GM12878 (cell line): Measurements from ENCODE around the gene FEV. TPM values are rescaled to one million over a fixed set of nuclear protein-coding genes. Genes with fewer than 3 reads are reported as not detected.

ENCODE experiments used
- ATAC-seq: fragments of 200-7000 bp; cut with Tn5 transposase; 3 replicates; pipeline ENCODE4 v1.9.1; 2020; ENCODE audit warnings: mild to moderate bottlenecking, moderate library complexity
- BruUV-seq: library from RNA; stranded (reverse); fragments of 400-500 nt; replicated peaks from 2 replicates; lab custom pipeline; 2021; lab: Mats Ljungman, UMichigan
- CTCF ChIA-PET: fragments of 300-600 bp; sonication (Branson Sonifier 250); formaldehyde crosslinking; extraction: SDS; loops from one replicate; lab custom pipeline; 2021; ENCODE audit warnings: inconsistent platforms; lab: Yijun Ruan, JAX
- POLR2A ChIA-PET: fragments of 350-600 bp; formaldehyde crosslinking; extraction: SDS; loops from one replicate; lab custom pipeline; 2021; ENCODE audit warnings: inconsistent platforms; lab: Charles Lee
- RAD21 ChIA-PET: fragments of 300-600 bp; sonication (Branson Sonifier 250); formaldehyde crosslinking; loops from one replicate; lab custom pipeline; 2023; ENCODE audit warnings: antibody characterized with exemption; ENCODE audit not compliant: unreplicated experiment; lab: Charles Lee
- SMC1A ChIA-PET: fragments of 300-600 bp; sonication (Branson Sonifier 250); formaldehyde crosslinking; loops from one replicate; lab custom pipeline; 2023; ENCODE audit not compliant: unreplicated experiment, uncharacterized antibody; lab: Charles Lee
- DNase-seq: peaks from one replicate; pipeline ENCODE4 v3.0.0-alpha.2; 2011; ENCODE audit warnings: low read depth, low spot score
- FAIRE-seq: peaks from 3 replicates; lab custom pipeline; 2011; peaks lifted over from hg19 to GRCh38; lab: Jason Lieb, UNC
- H2AFZ ChIP-seq: 2 replicates; pipeline ENCODE4 v1.6.0; 2011; ENCODE audit warnings: low read depth, low read length, control low read depth; ENCODE audit not compliant: control insufficient read depth
- H3K27ac ChIP-seq: 2 replicates; pipeline ENCODE4 v1.5.1; 2011; ENCODE audit warnings: control low read depth; ENCODE audit not compliant: control insufficient read depth, insufficient read depth
- H3K27me3 ChIP-seq, 2 experiments: replicated peaks in 1 of 2; 2 replicates each; pipeline versions ENCODE4 v1.6.0 to v1.6.1; 2011; ENCODE audit warnings: low read length in 1 of 2; ENCODE audit not compliant: control insufficient read depth in 2 of 2, insufficient read depth in 2 of 2
- H3K36me3 ChIP-seq, 2 experiments: 2 replicates each; pipeline ENCODE4 v1.5.1; 2011; ENCODE audit warnings: low read length in 1 of 2; ENCODE audit not compliant: control insufficient read depth in 2 of 2, insufficient read depth in 2 of 2
- H3K4me1 ChIP-seq: 2 replicates; pipeline ENCODE4 v1.6.1; 2011; ENCODE audit warnings: mild to moderate bottlenecking, low read length, moderate library complexity, mixed read lengths; ENCODE audit not compliant: control insufficient read depth, insufficient read depth
- H3K4me2 ChIP-seq: 2 replicates; pipeline ENCODE4 v1.6.0; 2011; ENCODE audit warnings: control low read depth; ENCODE audit not compliant: control insufficient read depth, insufficient read depth
- H3K4me3 ChIP-seq: fragments of 200-600 bp; sonication (generic); 2 replicates; pipeline ENCODE4 v1.5.1; 2016
- H3K79me2 ChIP-seq: 2 replicates; pipeline ENCODE4 v1.6.0; 2011; ENCODE audit warnings: low read length; ENCODE audit not compliant: control insufficient read depth, insufficient read depth
- H3K9ac ChIP-seq: 2 replicates; pipeline ENCODE4 v1.8.0; 2011; ENCODE audit warnings: low read length, control low read depth, mixed read lengths; ENCODE audit not compliant: control insufficient read depth, insufficient read depth
- H3K9me3 ChIP-seq: replicated peaks from 3 replicates; pipeline ENCODE4 v1.5.1; 2011; ENCODE audit warnings: mild to moderate bottlenecking, low read length; ENCODE audit not compliant: control insufficient read depth, insufficient read depth
- H4K20me1 ChIP-seq: 2 replicates; pipeline ENCODE4 v1.6.0; 2011; ENCODE audit not compliant: control insufficient read depth, insufficient read depth
- ESRRA ChIP-seq: IDR thresholded peaks from 2 replicates; pipeline ENCODE4 v1.6.1; 2012; ENCODE audit warnings: mild to moderate bottlenecking, low read length, improper control_type of control experiment
- IRF4 ChIP-seq: IDR thresholded peaks from 2 replicates; pipeline ENCODE4 v1.6.1; 2011; ENCODE audit warnings: low read depth, low read length
- MTA2 ChIP-seq: fragments of 450-650 bp; IDR thresholded peaks from 2 replicates; pipeline ENCODE4 v1.6.1; 2016; ENCODE audit warnings: low read depth, mild to moderate bottlenecking, moderate library complexity
- SPI1 ChIP-seq: IDR thresholded peaks from 2 replicates; pipeline ENCODE4 v1.6.1; 2011; ENCODE audit warnings: low read depth, mild to moderate bottlenecking, low read length, moderate library complexity, borderline replicate concordance; ENCODE audit not compliant: insufficient read depth
- STAT3 ChIP-seq: IDR thresholded peaks from 2 replicates; pipeline ENCODE4 v1.6.1; 2011; ENCODE audit warnings: low read depth, low read length, improper control_type of control experiment
- TCF7 ChIP-seq: IDR thresholded peaks from 2 replicates; pipeline ENCODE4 v1.6.1; 2014; ENCODE audit warnings: antibody characterized with exemption, borderline replicate concordance
- ZBED1 ChIP-seq: IDR thresholded peaks from 2 replicates; pipeline ENCODE4 v1.6.1; 2016; ENCODE audit warnings: borderline replicate concordance
- WGBS: methylation state at CpG from one replicate; pipeline ENCODE4 v1.1.6; 2016; ENCODE audit warnings: low lambda C conversion rate; ENCODE audit not compliant: insufficient replicate concordance, insufficient coverage; ENCODE audit errors: missing lambda C conversion rate; 5-methylcytosine and 5-hydroxymethylcytosine counted together
- in situ Hi-C: fragments of 300-500 bp; cut with MboI; formaldehyde crosslinking; loops from 9 replicates; pipeline ENCODE4 v1.14.3; 2018; ENCODE audit warnings: mixed read lengths
- intact Hi-C: fragments of 100-400 bp; cut with micrococcal nuclease; formaldehyde crosslinking; loops from one replicate; pipeline ENCODE4 v1.14.2; 2022; ENCODE audit not compliant: unreplicated experiment
- polyA plus RNA-seq, 11 experiments: library from polyadenylated mRNA; depleted of rRNA in 4 of 11; unstranded in 6 of 11; stranded (reverse) in 5 of 11; fragments of >200 nt; fragmentation: Nextera tagmentation in 4 of 11; fragmentation: Illumina TruSeq in 1 of 11; extraction: Ambion mirVana in 4 of 11; extraction: Trizol in 1 of 11; gene quantifications; 1 replicate in 1 of 11; 2 replicates in 10 of 11; pipeline versions ENCODE4 v1.2.1 to v1.2.3, GENCODE V29; 2011 to 2016; ENCODE audit warnings: inconsistent platforms in 2 of 11, missing spikeins in 2 of 11, low read depth in 1 of 11
- total RNA-seq, 4 experiments: library from RNA; depleted of rRNA in 3 of 4; stranded (reverse); fragments of >200 nt in 3 of 4; fragmentation: Illumina TruSeq in 1 of 4; extraction: Trizol in 1 of 4; gene quantifications; 2 replicates each; pipeline versions ENCODE4 v1.2.1 to v1.2.3, GENCODE V29; 2013 to 2021
- TF ChIP-seq, protein P1 (sequence below): IDR thresholded peaks from 2 replicates; pipeline ENCODE4 v1.6.1; 2011; ENCODE audit warnings: low read depth, mild to moderate bottlenecking, low read length, moderate library complexity, borderline replicate concordance; ENCODE audit errors: extremely low read depth
- TF ChIP-seq, protein P2 (sequence below): fragments of 450-650 bp; IDR thresholded peaks from 2 replicates; pipeline ENCODE4 v1.6.1; 2017; ENCODE audit warnings: mild to moderate bottlenecking
- TF ChIP-seq, protein P3 (sequence below): fragments of 450-650 bp; IDR thresholded peaks from 2 replicates; pipeline ENCODE4 v1.6.1; 2017; ENCODE audit warnings: borderline replicate concordance
- TF ChIP-seq, protein P4 (sequence below): IDR thresholded peaks from 2 replicates; pipeline ENCODE4 v1.6.1; 2012; ENCODE audit warnings: low read length, inconsistent platforms

Gene FEV
- total and polyA plus RNA-seq, 10 of the 15 experiments (the other 5 are each of a cell fraction or from before 2014, with no cell fraction given): not detected

DNA sequence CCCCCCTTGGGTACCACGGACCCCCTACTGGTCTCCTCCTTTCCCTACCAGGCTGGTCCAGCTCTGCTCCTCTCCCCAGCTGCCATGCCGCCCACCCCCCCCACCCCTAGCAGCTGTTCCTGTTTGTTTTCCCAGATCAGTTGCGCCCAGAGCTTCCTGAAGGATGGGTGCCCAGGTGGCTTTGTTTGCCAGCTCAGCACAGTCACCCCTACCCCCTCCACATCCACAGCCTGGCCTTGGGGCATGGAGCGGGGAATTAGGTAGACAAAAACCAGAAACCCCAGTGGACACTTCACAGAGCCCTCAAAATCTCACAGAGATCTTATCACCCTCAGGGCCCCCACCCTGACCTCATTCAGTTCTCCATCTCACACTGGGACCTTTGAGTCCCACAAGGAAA, 12.0 kb upstream of the FEV start:
- BruUV-seq: no TSS peak
- no peak for FAIRE-seq
- ChIA-PET SMC1A (no interaction called here), CTCF (interaction anchor here (0.7 to 3.3 kb wide), 6 partner anchors 14 to 302 kb away, joined by 3 to 13 read pairs (median 4); no protein-coding TSS in a partner anchor), POLR2A (no interaction called here), RAD21 (interaction anchor here (1.1 to 1.6 kb wide), 6 partner anchors 33 to 154 kb away, joined by 3 to 5 read pairs (median 3); no protein-coding TSS in a partner anchor)
- Histone ChIP-seq H3K9me3 (no peaks in the 10 kb centered on the region), H4K20me1 (no peaks in the 10 kb centered on the region), H3K4me3 (no peak overlapping the region), H3K4me2 (no peak overlapping the region), H3K27me3 (peaks cover 20 to 29% of the 10 kb centered on the region in 2 experiments), H3K36me3 (no peaks in the 10 kb centered on the region), H3K27ac (no peak overlapping the region), H2AFZ (no peak overlapping the region), H3K4me1 (no peaks in the 10 kb centered on the region), H3K79me2 (no peaks in the 10 kb centered on the region), H3K9ac (no peak overlapping the region)
- intact Hi-C loops (no loop called here), in situ Hi-C loops (no loop called here)
- WGBS: 19% methylated on average over 4 of the region's 4 CpGs
- no peak for ATAC-seq
- TF ChIP-seq ZBED1: no peak
- TF ChIP-seq MTA2: no peak
- TF ChIP-seq IRF4: no peak
- TF ChIP-seq, protein P1, sequence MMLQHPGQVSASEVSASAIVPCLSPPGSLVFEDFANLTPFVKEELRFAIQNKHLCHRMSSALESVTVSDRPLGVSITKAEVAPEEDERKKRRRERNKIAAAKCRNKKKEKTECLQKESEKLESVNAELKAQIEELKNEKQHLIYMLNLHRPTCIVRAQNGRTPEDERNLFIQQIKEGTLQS: no peak
- TF ChIP-seq SPI1: no peak
- TF ChIP-seq, protein P2, sequence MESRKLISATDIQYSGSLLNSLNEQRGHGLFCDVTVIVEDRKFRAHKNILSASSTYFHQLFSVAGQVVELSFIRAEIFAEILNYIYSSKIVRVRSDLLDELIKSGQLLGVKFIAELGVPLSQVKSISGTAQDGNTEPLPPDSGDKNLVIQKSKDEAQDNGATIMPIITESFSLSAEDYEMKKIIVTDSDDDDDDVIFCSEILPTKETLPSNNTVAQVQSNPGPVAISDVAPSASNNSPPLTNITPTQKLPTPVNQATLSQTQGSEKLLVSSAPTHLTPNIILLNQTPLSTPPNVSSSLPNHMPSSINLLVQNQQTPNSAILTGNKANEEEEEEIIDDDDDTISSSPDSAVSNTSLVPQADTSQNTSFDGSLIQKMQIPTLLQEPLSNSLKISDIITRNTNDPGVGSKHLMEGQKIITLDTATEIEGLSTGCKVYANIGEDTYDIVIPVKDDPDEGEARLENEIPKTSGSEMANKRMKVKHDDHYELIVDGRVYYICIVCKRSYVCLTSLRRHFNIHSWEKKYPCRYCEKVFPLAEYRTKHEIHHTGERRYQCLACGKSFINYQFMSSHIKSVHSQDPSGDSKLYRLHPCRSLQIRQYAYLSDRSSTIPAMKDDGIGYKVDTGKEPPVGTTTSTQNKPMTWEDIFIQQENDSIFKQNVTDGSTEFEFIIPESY: no peak
- TF ChIP-seq TCF7: no peak
- TF ChIP-seq, protein P3, sequence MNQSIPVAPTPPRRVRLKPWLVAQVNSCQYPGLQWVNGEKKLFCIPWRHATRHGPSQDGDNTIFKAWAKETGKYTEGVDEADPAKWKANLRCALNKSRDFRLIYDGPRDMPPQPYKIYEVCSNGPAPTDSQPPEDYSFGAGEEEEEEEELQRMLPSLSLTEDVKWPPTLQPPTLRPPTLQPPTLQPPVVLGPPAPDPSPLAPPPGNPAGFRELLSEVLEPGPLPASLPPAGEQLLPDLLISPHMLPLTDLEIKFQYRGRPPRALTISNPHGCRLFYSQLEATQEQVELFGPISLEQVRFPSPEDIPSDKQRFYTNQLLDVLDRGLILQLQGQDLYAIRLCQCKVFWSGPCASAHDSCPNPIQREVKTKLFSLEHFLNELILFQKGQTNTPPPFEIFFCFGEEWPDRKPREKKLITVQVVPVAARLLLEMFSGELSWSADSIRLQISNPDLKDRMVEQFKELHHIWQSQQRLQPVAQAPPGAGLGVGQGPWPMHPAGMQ: no peak
- no peak for TF ChIP-seq STAT3
- TF ChIP-seq, protein P4, sequence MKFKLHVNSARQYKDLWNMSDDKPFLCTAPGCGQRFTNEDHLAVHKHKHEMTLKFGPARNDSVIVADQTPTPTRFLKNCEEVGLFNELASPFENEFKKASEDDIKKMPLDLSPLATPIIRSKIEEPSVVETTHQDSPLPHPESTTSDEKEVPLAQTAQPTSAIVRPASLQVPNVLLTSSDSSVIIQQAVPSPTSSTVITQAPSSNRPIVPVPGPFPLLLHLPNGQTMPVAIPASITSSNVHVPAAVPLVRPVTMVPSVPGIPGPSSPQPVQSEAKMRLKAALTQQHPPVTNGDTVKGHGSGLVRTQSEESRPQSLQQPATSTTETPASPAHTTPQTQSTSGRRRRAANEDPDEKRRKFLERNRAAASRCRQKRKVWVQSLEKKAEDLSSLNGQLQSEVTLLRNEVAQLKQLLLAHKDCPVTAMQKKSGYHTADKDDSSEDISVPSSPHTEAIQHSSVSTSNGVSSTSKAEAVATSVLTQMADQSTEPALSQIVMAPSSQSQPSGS: no peak
- no peak for TF ChIP-seq ESRRA
- no peak for DNase-seq
